SK-N-SH (cell line): Measurements from ENCODE around the gene SVBP. TPM values are rescaled to one million over a fixed set of nuclear protein-coding genes. Genes with fewer than 3 reads are reported as not detected.

Source experiments
- CTCF ChIA-PET: fragments of 300-600, 350-600 bp; formaldehyde crosslinking; extraction: SDS; loops from one replicate; lab custom pipeline; 2021; lab: Yijun Ruan, JAX
- POLR2A ChIA-PET: fragments of 350-600 bp; sonication (Branson Sonifier 250); formaldehyde crosslinking; extraction: SDS; loops from one replicate; lab custom pipeline; 2020; ENCODE audit warnings: antibody characterized with exemption, inconsistent platforms; lab: Yijun Ruan, JAX
- DNase-seq: peaks from one replicate; pipeline ENCODE4 v3.0.0; 2012
- H2AFZ ChIP-seq: fragments of 200-600 bp; sonication (generic); 2 replicates; pipeline ENCODE4 v1.8.1; 2016; ENCODE audit warnings: antibody characterized with exemption, mild to moderate bottlenecking, low read depth
- H3F3A ChIP-seq: fragments of 200-600 bp; sonication (generic); replicated peaks from 2 replicates; pipeline ENCODE3; 2016; ENCODE audit warnings: antibody characterized with exemption, mild to moderate bottlenecking; ENCODE audit not compliant: insufficient read depth
- H3K27ac ChIP-seq, 2 experiments: fragments of 200-500 bp in 1 of 2; fragments of 200-600 bp in 1 of 2; sonication (Bioruptor generic) in 1 of 2; sonication (generic), shearing (Covaris generic) in 1 of 2; 2 replicates each; pipeline versions ENCODE4 v1.5.1 to v1.6.1; 2014 to 2016; ENCODE audit warnings: low read depth in 2 of 2, inconsistent platforms in 1 of 2, low read length in 1 of 2, mild to moderate bottlenecking in 1 of 2, mixed read lengths in 1 of 2
- H3K27me3 ChIP-seq: fragments of 200-600 bp; sonication (generic), shearing (Covaris generic); 2 replicates; pipeline ENCODE4 v1.6.1; 2016; ENCODE audit warnings: mixed run types; ENCODE audit not compliant: insufficient read depth
- H3K36me3 ChIP-seq, 2 experiments: fragments of 200-500 bp in 1 of 2; fragments of 200-600 bp in 1 of 2; sonication (Bioruptor generic) in 1 of 2; sonication (generic) in 1 of 2; replicated peaks in 1 of 2; 2 replicates each; pipeline versions ENCODE3 to v1.5.1; 2014 to 2016; ENCODE audit warnings: low read length in 1 of 2, mild to moderate bottlenecking in 1 of 2; ENCODE audit not compliant: insufficient read depth in 2 of 2, control insufficient read depth in 1 of 2
- H3K4me1 ChIP-seq, 2 experiments: fragments of 200-500 bp in 1 of 2; fragments of 200-600 bp in 1 of 2; sonication (Bioruptor generic) in 1 of 2; sonication (generic), shearing (Covaris generic) in 1 of 2; 2 replicates each; pipeline versions ENCODE4 v1.5.1 to v1.6.1; 2014 to 2016; ENCODE audit warnings: low read depth in 1 of 2, low read length in 1 of 2, mixed run types in 1 of 2; ENCODE audit not compliant: insufficient read depth in 2 of 2, control insufficient read depth in 1 of 2
- H3K4me2 ChIP-seq: fragments of 200-600 bp; sonication (generic), shearing (Covaris generic); 2 replicates; pipeline ENCODE4 v1.6.1; 2017; ENCODE audit warnings: mixed run types
- H3K4me3 ChIP-seq, 2 experiments: fragments of 200-500 bp in 1 of 2; fragments of 200-600 bp in 1 of 2; sonication (Bioruptor generic) in 1 of 2; sonication (generic), shearing (Covaris generic) in 1 of 2; 2 replicates each; pipeline versions ENCODE4 v1.5.1 to v1.8.1; 2014 to 2016; ENCODE audit warnings: low read depth in 2 of 2, inconsistent platforms in 1 of 2, low read length in 1 of 2, mild to moderate bottlenecking in 1 of 2, mixed read lengths in 1 of 2, moderate library complexity in 1 of 2
- H3K79me2 ChIP-seq: fragments of 200-600 bp; sonication (generic); 2 replicates; pipeline ENCODE4 v1.8.1; 2017; ENCODE audit warnings: mild to moderate bottlenecking; ENCODE audit not compliant: insufficient read depth
- H3K9ac ChIP-seq: fragments of 200-600 bp; sonication (generic); 2 replicates; pipeline ENCODE4 v1.6.1; 2017; ENCODE audit warnings: mixed run types
- H3K9me2 ChIP-seq: fragments of 200-600 bp; sonication (generic); 2 replicates; pipeline ENCODE4 v1.6.1; 2017; ENCODE audit warnings: mixed run types
- H3K9me3 ChIP-seq: fragments of 200-600 bp; sonication (generic); 2 replicates; pipeline ENCODE4 v1.6.1; 2017; ENCODE audit warnings: mixed run types, mild to moderate bottlenecking, moderate library complexity
- H4K20me1 ChIP-seq: fragments of 200-600 bp; sonication (generic); 2 replicates; pipeline ENCODE4 v1.6.1; 2017; ENCODE audit warnings: mild to moderate bottlenecking, mixed run types; ENCODE audit not compliant: insufficient read depth
- CHD2 ChIP-seq: fragments of 150-350 bp; IDR thresholded peaks from 2 replicates; pipeline ENCODE4 v1.6.1; 2018; ENCODE audit warnings: low read length; ENCODE audit not compliant: partially characterized antibody
- CTCF ChIP-seq: fragments of 200-600 bp; sonication (generic); IDR thresholded peaks from 2 replicates; pipeline ENCODE4 v1.6.1; 2017; ENCODE audit warnings: antibody characterized with exemption, mild to moderate bottlenecking, moderate library complexity
- ELF1 ChIP-seq: IDR thresholded peaks from 2 replicates; pipeline ENCODE4 v1.4.0; 2012
- EZH2phosphoT487 ChIP-seq: fragments of 200-600 bp; sonication (generic); IDR thresholded peaks from 2 replicates; pipeline ENCODE4 v1.6.1; 2017; ENCODE audit warnings: low read depth, mixed run types, mild to moderate bottlenecking, antibody characterized with exemption, moderate library complexity, borderline replicate concordance
- FOXJ3 ChIP-seq: sonication (generic); formaldehyde crosslinking; IDR thresholded peaks from 2 replicates; pipeline ENCODE4 v1.5.1; 2020; ENCODE audit warnings: mild to moderate bottlenecking, missing genetic modification reagents
- FOXM1 ChIP-seq: IDR thresholded peaks from 2 replicates; pipeline ENCODE4 v1.4.0; 2012; ENCODE audit warnings: low read depth, mild to moderate bottlenecking
- IRF3 ChIP-seq: fragments of 150-350 bp; IDR thresholded peaks from 2 replicates; pipeline ENCODE4 v1.6.1; 2016; ENCODE audit warnings: mild to moderate bottlenecking, low read depth, low read length
- JUND ChIP-seq: IDR thresholded peaks from 2 replicates; pipeline ENCODE4 v1.4.0; 2012
- MEF2A ChIP-seq: IDR thresholded peaks from 2 replicates; pipeline ENCODE4 v1.4.0; 2012; ENCODE audit warnings: low read depth, borderline replicate concordance
- MXI1 ChIP-seq: IDR thresholded peaks from 2 replicates; pipeline ENCODE4 v1.6.1; 2012; ENCODE audit warnings: mild to moderate bottlenecking, low read depth, low read length, improper control_type of control experiment
- POLR2AphosphoS5 ChIP-seq: IDR thresholded peaks from 2 replicates; pipeline ENCODE4 v1.6.1; 2012; ENCODE audit warnings: low read depth, low read length
- RAD21 ChIP-seq: IDR thresholded peaks from 2 replicates; pipeline ENCODE4 v1.6.1; 2012; ENCODE audit warnings: mild to moderate bottlenecking, low read length
- RCOR1 ChIP-seq: fragments of 150-350 bp; IDR thresholded peaks from 2 replicates; pipeline ENCODE4 v1.6.1; 2017; ENCODE audit warnings: antibody characterized with exemption, low read length
- RFX5 ChIP-seq: IDR thresholded peaks from 2 replicates; pipeline ENCODE4 v1.6.1; 2012; ENCODE audit warnings: mild to moderate bottlenecking, improper control_type of control experiment, low read length
- SMC3 ChIP-seq: IDR thresholded peaks from 2 replicates; pipeline ENCODE4 v1.6.1; 2012; ENCODE audit warnings: low read depth, low read length, improper control_type of control experiment
- TAF1 ChIP-seq: IDR thresholded peaks from 2 replicates; pipeline ENCODE4 v1.6.1; 2012; ENCODE audit warnings: low read depth, mild to moderate bottlenecking, low read length, moderate library complexity, borderline replicate concordance
- TEAD4 ChIP-seq: IDR thresholded peaks from 2 replicates; pipeline ENCODE4 v1.4.0; 2012; ENCODE audit warnings: mild to moderate bottlenecking, borderline replicate concordance; ENCODE audit not compliant: insufficient read depth
- USF1 ChIP-seq: IDR thresholded peaks from 2 replicates; pipeline ENCODE4 v1.4.0; 2012; ENCODE audit warnings: low read depth, borderline replicate concordance
- USF2 ChIP-seq: fragments of 150-350 bp; IDR thresholded peaks from 2 replicates; pipeline ENCODE4 v1.6.1; 2017; ENCODE audit warnings: antibody characterized with exemption, low read length, low read depth, borderline replicate concordance
- YY1 ChIP-seq: IDR thresholded peaks from 2 replicates; pipeline ENCODE4 v1.4.0; 2012; ENCODE audit warnings: low read depth, mild to moderate bottlenecking
- WGBS: methylation state at CpG from one replicate; pipeline ENCODE4 v1.1.6; 2017; ENCODE audit warnings: low lambda C conversion rate; 5-methylcytosine and 5-hydroxymethylcytosine counted together
- polyA plus RNA-seq, 3 experiments: library from polyadenylated mRNA; depleted of rRNA; stranded (reverse); fragments of >200 nt; gene quantifications; 2 replicates each; pipeline ENCODE4 v1.2.3, GENCODE V29; 2012

The SVBP gene
- polyA plus RNA-seq, 1 of the 3 experiments (the other 2 are of a cell fraction) = 18.6 TPM

- H3K79me2 ChIP-seq = peaks cover 81% of the 10 kb centered on the region
- CTCF ChIA-PET = interaction anchor here (0.7 to 10.1 kb wide), 12 partner anchors 9 to 590 kb away, joined by 3 to 75 read pairs (median 4); partner anchors contain the start of genes YBX1 and ZNF691
- peak overlapping the region; percentile 60 to 84; a peak in 3 of 4 replicates for H3K27ac ChIP-seq
- H3K9me3 ChIP-seq = no peaks in the 10 kb centered on the region
- H3K4me1 ChIP-seq = peaks cover 4 to 12% of the 10 kb centered on the region in 2 experiments; a peak in 2 of 4 replicates
- H4K20me1 ChIP-seq = peaks cover 15% of the 10 kb centered on the region
- no peaks in the 10 kb centered on the region for H3K27me3 ChIP-seq
- peak overlapping the region; percentile 77 to 91 for H3K4me3 ChIP-seq
- H3K9ac ChIP-seq = peak overlapping the region; percentile 88
- H3F3A ChIP-seq = peaks cover 14% of the 10 kb centered on the region
- TF ChIP-seq POLR2AphosphoS5 = no peak
- no peak for TF ChIP-seq TEAD4
- TF ChIP-seq RFX5 = no peak
- TF ChIP-seq CHD2 = no peak
- no peak for TF ChIP-seq YY1
- TF ChIP-seq CTCF = no peak
- TF ChIP-seq TAF1 = no peak
- no peak for TF ChIP-seq RAD21
- no peak for TF ChIP-seq SMC3
- TF ChIP-seq MEF2A = no peak
- no peak for TF ChIP-seq EZH2phosphoT487
- TF ChIP-seq FOXM1 = no peak
- H2AFZ ChIP-seq = peak overlapping the region; percentile 68; the same call in 1 of the 2 replicates
- peaks cover 8 to 19% of the 10 kb centered on the region in 2 experiments for H3K36me3 ChIP-seq
- 6% methylated on average over 7 of the region's 7 CpGs for WGBS
- H3K4me2 ChIP-seq = peak overlapping the region; percentile 87
- no peak for DNase-seq
- no peaks in the 10 kb centered on the region for H3K9me2 ChIP-seq
- POLR2A ChIA-PET = interaction anchor here (2.0 kb wide), 1 partner anchor 83 kb away, joined by 11 read pairs; the partner anchor contains the start of gene YBX1
Observed at GRCh38 chr1:42765269-42765668, 51.9 kb downstream of the SVBP start.

- Histone ChIP-seq H2AFZ (no peak overlapping the region), H3K9ac (no peak overlapping the region), H3F3A (peaks cover 14% of the 10 kb centered on the region), H4K20me1 (peaks cover 15% of the 10 kb centered on the region), H3K9me3 (no peaks in the 10 kb centered on the region), H3K27ac (no peak overlapping the region), H3K79me2 (peaks cover 51% of the 10 kb centered on the region), H3K27me3 (no peaks in the 10 kb centered on the region), H3K36me3 (peaks cover 26 to 38% of the 10 kb centered on the region in 2 experiments), H3K9me2 (no peaks in the 10 kb centered on the region), H3K4me1 (peaks cover 4 to 5% of the 10 kb centered on the region in 2 experiments; a peak in 2 of 4 replicates), H3K4me3 (no peak overlapping the region), H3K4me2 (no peak overlapping the region)
- ChIA-PET CTCF (interaction anchor here (0.7 to 3.6 kb wide), 4 partner anchors 9 to 589 kb away, joined by 3 to 13 read pairs (median 4); no protein-coding TSS in a partner anchor), POLR2A (interaction anchor here (2.3 kb wide), 1 partner anchor 80 kb away, joined by 7 read pairs; the partner anchor contains the start of gene YBX1)
- no peak for DNase-seq
- 70% methylated on average over 3 of the region's 5 CpGs for WGBS
- TF ChIP-seq MXI1 (no peak), TEAD4 (no peak), ELF1 (no peak), RCOR1 (no peak), FOXJ3 (CRISPR knock-in tag) (no peak), USF2 (no peak), RFX5 (no peak), MEF2A (no peak), USF1 (no peak), CTCF (no peak), IRF3 (no peak), JUND (no peak)
Observed at GRCh38 chr1:42762269-42762668, 54.9 kb downstream of the SVBP start.
